ENCODE measurements around the gene SBF2.

DNA sequence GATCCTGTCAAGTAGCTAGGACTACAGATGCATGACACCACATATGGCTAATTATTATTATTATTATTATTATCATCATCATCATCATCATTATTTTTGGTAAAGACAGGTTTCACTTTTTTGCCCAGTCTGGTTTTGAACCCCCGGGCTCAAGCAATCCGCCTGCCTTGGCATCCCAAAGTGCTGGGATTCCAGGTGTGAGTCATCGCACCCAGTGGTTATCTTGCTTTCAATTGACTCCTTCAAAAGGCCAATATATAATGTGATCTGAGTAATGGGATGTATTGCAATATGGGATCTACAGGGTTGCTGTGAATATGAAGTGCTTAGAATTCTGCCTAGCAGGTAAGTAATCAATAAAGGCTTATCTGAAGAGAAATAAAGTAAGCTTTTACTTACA, 221.2 kb downstream of the SBF2 start:
- no peak for TF ChIP-seq EZH2phosphoT487 (conservative IDR thresholded peaks at IDR 0.05; ENCODE audit: low read length)
- TF ChIP-seq, protein P1, sequence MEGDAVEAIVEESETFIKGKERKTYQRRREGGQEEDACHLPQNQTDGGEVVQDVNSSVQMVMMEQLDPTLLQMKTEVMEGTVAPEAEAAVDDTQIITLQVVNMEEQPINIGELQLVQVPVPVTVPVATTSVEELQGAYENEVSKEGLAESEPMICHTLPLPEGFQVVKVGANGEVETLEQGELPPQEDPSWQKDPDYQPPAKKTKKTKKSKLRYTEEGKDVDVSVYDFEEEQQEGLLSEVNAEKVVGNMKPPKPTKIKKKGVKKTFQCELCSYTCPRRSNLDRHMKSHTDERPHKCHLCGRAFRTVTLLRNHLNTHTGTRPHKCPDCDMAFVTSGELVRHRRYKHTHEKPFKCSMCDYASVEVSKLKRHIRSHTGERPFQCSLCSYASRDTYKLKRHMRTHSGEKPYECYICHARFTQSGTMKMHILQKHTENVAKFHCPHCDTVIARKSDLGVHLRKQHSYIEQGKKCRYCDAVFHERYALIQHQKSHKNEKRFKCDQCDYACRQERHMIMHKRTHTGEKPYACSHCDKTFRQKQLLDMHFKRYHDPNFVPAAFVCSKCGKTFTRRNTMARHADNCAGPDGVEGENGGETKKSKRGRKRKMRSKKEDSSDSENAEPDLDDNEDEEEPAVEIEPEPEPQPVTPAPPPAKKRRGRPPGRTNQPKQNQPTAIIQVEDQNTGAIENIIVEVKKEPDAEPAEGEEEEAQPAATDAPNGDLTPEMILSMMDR (IDR thresholded peaks at IDR 0.05; ENCODE audit: insufficient read depth, low read length, poor library complexity, severe bottlenecking): no peak

Data from SU-DHL-6 (cell line).